AG04450 (cell line): Measurements from ENCODE around the gene FAM124B. TPM values are rescaled to one million over a fixed set of nuclear protein-coding genes. Genes with fewer than 3 reads are reported as not detected.

Source experiments
- CTCF ChIA-PET: fragments of 300-600, 350-600 bp; formaldehyde crosslinking; extraction: SDS; loops from one replicate; lab custom pipeline; 2022; ENCODE audit warnings: antibody characterized with exemption, inconsistent platforms; lab: Charles Lee
- POLR2A ChIA-PET: fragments of 350-600 bp; formaldehyde crosslinking; extraction: SDS; loops from one replicate; lab custom pipeline; 2021; ENCODE audit warnings: antibody characterized with exemption, inconsistent platforms; lab: Yijun Ruan, JAX
- DNase-seq: peaks from one replicate; pipeline ENCODE4 v3.0.0-alpha.2; 2011; ENCODE audit warnings: low read depth, low spot score
- H3K27ac ChIP-seq: one replicate; pipeline ENCODE4 v1.5.1; 2012; ENCODE audit warnings: low read depth, low read length, control low read depth
- H3K27me3 ChIP-seq: one replicate; pipeline ENCODE4 v1.6.0; 2012; ENCODE audit warnings: low read length; ENCODE audit not compliant: control insufficient read depth, insufficient read depth
- H3K4me3 ChIP-seq: 2 replicates; pipeline ENCODE4 v1.5.1; 2011; ENCODE audit warnings: mild to moderate bottlenecking, low read depth, low read length, control low read depth
- H3K9me3 ChIP-seq: 2 replicates; pipeline ENCODE4 v1.5.1; 2012; ENCODE audit warnings: low read length; ENCODE audit not compliant: control insufficient read depth, insufficient read depth
- CTCF ChIP-seq: IDR thresholded peaks from 2 replicates; pipeline ENCODE4 v1.5.1; 2011; ENCODE audit warnings: low read depth, low read length, control low read depth, inconsistent platforms
- polyA plus RNA-seq: library from polyadenylated mRNA; depleted of rRNA; stranded (reverse); fragments of >200 nt; gene quantifications from 2 replicates; pipeline ENCODE4 v1.2.3, GENCODE V29; 2011

FAM124B gene
- polyA plus RNA-seq, 1 experiment: not detected

DNA sequence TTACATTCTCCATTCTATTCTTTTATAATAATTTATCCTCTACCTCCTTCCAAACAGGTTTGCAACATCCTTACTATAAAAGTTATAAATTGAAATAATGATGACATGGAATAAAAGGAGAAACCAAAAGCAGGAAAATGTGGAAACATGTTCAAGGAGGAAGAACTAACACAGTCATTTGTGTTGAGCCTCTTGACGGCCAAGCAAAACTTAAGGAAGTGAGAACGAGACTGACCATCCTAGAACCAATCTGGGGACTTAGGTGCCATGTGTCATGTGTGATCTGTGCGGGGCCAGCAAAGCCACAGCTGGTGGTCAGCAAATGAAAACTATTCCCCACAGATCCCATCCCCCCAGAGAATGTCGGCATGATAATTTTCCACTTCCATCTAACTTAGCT, 25.6 kb upstream of the FAM124B start:
- H3K27ac ChIP-seq: no peak overlapping the region
- ChIA-PET CTCF (no interaction called here), POLR2A (no interaction called here)
- no peak for DNase-seq
- no peaks in the 10 kb centered on the region for H3K9me3 ChIP-seq
- no peak for TF ChIP-seq CTCF
- no peak overlapping the region for H3K4me3 ChIP-seq
- H3K27me3 ChIP-seq: no peaks in the 10 kb centered on the region

DNA sequence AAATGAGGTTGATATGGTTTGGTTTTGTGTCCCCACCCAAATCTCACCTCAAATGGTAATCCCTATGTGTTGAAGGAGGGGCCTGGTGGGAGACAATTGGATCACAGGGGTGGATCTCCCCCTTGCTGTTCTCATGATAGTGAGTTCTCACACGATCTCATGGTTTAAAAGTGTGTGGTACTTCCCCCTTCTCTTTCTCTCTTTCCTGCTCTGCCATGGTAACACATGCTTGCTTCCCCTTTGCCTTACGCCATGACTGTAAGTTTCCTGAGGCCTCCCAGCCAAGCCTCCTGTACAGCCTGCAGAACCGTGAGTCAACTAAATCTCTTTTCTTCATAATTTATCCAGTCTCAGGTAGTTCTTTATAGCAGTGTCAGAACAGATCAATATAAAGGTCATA, 24.7 kb upstream of the FAM124B start:
- Histone ChIP-seq H3K9me3 (no peaks in the 10 kb centered on the region), H3K27me3 (no peaks in the 10 kb centered on the region), H3K4me3 (no peak overlapping the region), H3K27ac (no peak overlapping the region)
- ChIA-PET CTCF (no interaction called here), POLR2A (no interaction called here)
- no peak for TF ChIP-seq CTCF
- DNase-seq: no peak

- no peak for TF ChIP-seq CTCF
- H3K27me3 ChIP-seq: no peaks in the 10 kb centered on the region
- no peaks in the 10 kb centered on the region for H3K9me3 ChIP-seq
- POLR2A ChIA-PET: no interaction called here
- no peak overlapping the region for H3K27ac ChIP-seq
- no peak for DNase-seq
- CTCF ChIA-PET: no interaction called here
- no peak overlapping the region for H3K4me3 ChIP-seq
These were observed 19.2 kb upstream of the FAM124B start for GRCh38 chr2:224421065-224421464.

GRCh38 chr2:224417947-224418346, 16.0 kb upstream of the FAM124B start:
- Histone ChIP-seq H3K27ac (no peak overlapping the region), H3K4me3 (no peak overlapping the region), H3K9me3 (no peaks in the 10 kb centered on the region), H3K27me3 (no peaks in the 10 kb centered on the region)
- ChIA-PET CTCF (no interaction called here), POLR2A (no interaction called here)
- TF ChIP-seq CTCF: no peak
- DNase-seq: no peak

DNA sequence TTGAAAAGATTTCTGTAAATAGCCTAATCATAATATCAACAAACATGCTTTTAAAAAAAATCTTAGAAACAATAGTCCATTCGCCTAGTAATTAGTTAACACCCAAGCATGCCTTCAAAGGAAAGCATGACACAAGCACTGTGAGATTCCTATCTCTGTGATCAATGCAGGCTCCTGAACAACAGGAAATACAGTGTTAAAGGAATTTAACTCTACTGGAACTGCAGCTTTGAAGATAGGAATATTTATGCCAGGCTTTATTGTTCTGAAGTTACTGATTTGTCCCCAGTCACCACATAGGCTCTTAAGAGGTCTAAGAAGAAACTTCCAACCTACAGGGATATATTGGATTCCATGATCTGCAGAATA, 15.4 kb upstream of the FAM124B start:
- H3K27me3 ChIP-seq: no peaks in the 10 kb centered on the region
- DNase-seq: no peak
- CTCF ChIA-PET: no interaction called here
- no peak for TF ChIP-seq CTCF
- no peak overlapping the region for H3K4me3 ChIP-seq
- no peaks in the 10 kb centered on the region for H3K9me3 ChIP-seq
- no peak overlapping the region for H3K27ac ChIP-seq
- POLR2A ChIA-PET: no interaction called here
